Measurements from ENCODE around the gene ACTL6A.
A peak's percentile ranks its signal among the peaks of the same experiment; 100 is the strongest.
"Not testable (repeated sequence)": the region's sequence is repeated elsewhere in the genome, so short reads cannot be mapped to it uniquely, and the experiment has no call there.

Gene ACTL6A

GRCh38 chr3:179562591-179563270, at the start of gene ACTL6A:
TSS of gene ACTL6A (plus strand) at chr3:179562926. CDS start at chr3:179563093, 167 bp downstream.
- FAIRE-seq = peak; percentile 97
- peak; percentile 99 for DNase-seq (ENCODE audit: insufficient read length, low spot score)

- DNase-seq (ENCODE audit: insufficient read length, low spot score) = no peak
These were observed 48.9 kb upstream of the ACTL6A start for GRCh38 chr3:179513862-179514261.

GRCh38 chr3:179516461-179517251, 46.1 kb upstream of the ACTL6A start:
- DNase-seq (ENCODE audit: insufficient read length, low spot score); FAIRE-seq: not testable (repeated sequence)

More at GRCh38 chr3:179513862-179514261, 48.9 kb upstream of the ACTL6A start:
- FAIRE-seq = no peak

GRCh38 chr3:179526482-179526881, 36.2 kb upstream of the ACTL6A start:
- DNase-seq (ENCODE audit: insufficient read length, low spot score) (no peak), FAIRE-seq (no peak)

- FAIRE-seq (no peak), DNase-seq (ENCODE audit: insufficient read length, low spot score) (peak; percentile 58)
These were observed 35.7 kb upstream of the ACTL6A start for GRCh38 chr3:179526989-179527391.

GRCh38 chr3:179528772-179529171, 34.0 kb upstream of the ACTL6A start:
- FAIRE-seq (no peak), DNase-seq (ENCODE audit: insufficient read length, low spot score) (no peak)

- DNase-seq (ENCODE audit: insufficient read length, low spot score) = no peak
- no peak for FAIRE-seq
These were observed 31.1 kb upstream of the ACTL6A start for GRCh38 chr3:179531576-179531975.

- no peak for FAIRE-seq
- DNase-seq (ENCODE audit: insufficient read length, low spot score) = no peak
These were observed 29.5 kb upstream of the ACTL6A start for GRCh38 chr3:179533274-179533673.

GRCh38 chr3:179536256-179536655, 26.5 kb upstream of the ACTL6A start:
- no peak for FAIRE-seq
- no peak for DNase-seq (ENCODE audit: insufficient read length, low spot score)

GRCh38 chr3:179541094-179541493, 21.6 kb upstream of the ACTL6A start:
- FAIRE-seq = no peak

GRCh38 chr3:179541596-179541995, 21.1 kb upstream of the ACTL6A start:
- DNase-seq (ENCODE audit: insufficient read length, low spot score) (no peak), FAIRE-seq (no peak)

More at GRCh38 chr3:179541094-179541493, 21.6 kb upstream of the ACTL6A start:
- no peak for DNase-seq (ENCODE audit: insufficient read length, low spot score)

GRCh38 chr3:179542375-179542774, 20.4 kb upstream of the ACTL6A start:
- no peak for FAIRE-seq
- no peak for DNase-seq (ENCODE audit: insufficient read length, low spot score)

- DNase-seq (ENCODE audit: insufficient read length, low spot score) = no peak
- FAIRE-seq = no peak
These were observed 17.6 kb upstream of the ACTL6A start for GRCh38 chr3:179544981-179545645.

- FAIRE-seq (no peak), DNase-seq (ENCODE audit: insufficient read length, low spot score) (no peak)
These were observed 15.9 kb upstream of the ACTL6A start for GRCh38 chr3:179546814-179547241.

GRCh38 chr3:179551349-179552105, 11.2 kb upstream of the ACTL6A start:
- FAIRE-seq (no peak), DNase-seq (ENCODE audit: insufficient read length, low spot score) (no peak)

- DNase-seq (ENCODE audit: insufficient read length, low spot score) (peak; percentile 76), FAIRE-seq (no peak)
These were observed 3.9 kb upstream of the ACTL6A start for GRCh38 chr3:179558742-179559364.

GRCh38 chr3:179560791-179561190, 1.9 kb upstream of the ACTL6A start:
- FAIRE-seq (no peak), DNase-seq (ENCODE audit: insufficient read length, low spot score) (no peak)

GRCh38 chr3:179563271-179563783, 601 bp downstream of the ACTL6A start:
- FAIRE-seq (no peak), DNase-seq (ENCODE audit: insufficient read length, low spot score) (peak; percentile 63)

- FAIRE-seq = no peak
- DNase-seq (ENCODE audit: insufficient read length, low spot score) = no peak
These were observed 2.8 kb downstream of the ACTL6A start for GRCh38 chr3:179565496-179565895.

- DNase-seq (ENCODE audit: insufficient read length, low spot score) (no peak), FAIRE-seq (no peak)
These were observed 18.3 kb downstream of the ACTL6A start for GRCh38 chr3:179580992-179581391.
